GM23248 (cell line): ENCODE data around the gene ABL1.

Source experiments
- EZH2 ChIP-seq: fragments of 200-600 bp; sonication (generic); IDR thresholded peaks from 2 replicates; pipeline ENCODE4 v1.6.1; 2018; ENCODE audit warnings: antibody characterized with exemption, mild to moderate bottlenecking; ENCODE audit not compliant: insufficient read depth, poor library complexity, severe bottlenecking
- EZH2phosphoT487 ChIP-seq: fragments of 200-600 bp; sonication (generic); IDR thresholded peaks from 2 replicates; pipeline ENCODE4 v1.6.1; 2018; ENCODE audit warnings: antibody characterized with exemption, moderate library complexity, mild to moderate bottlenecking, low read depth; ENCODE audit not compliant: insufficient read depth

DNA sequence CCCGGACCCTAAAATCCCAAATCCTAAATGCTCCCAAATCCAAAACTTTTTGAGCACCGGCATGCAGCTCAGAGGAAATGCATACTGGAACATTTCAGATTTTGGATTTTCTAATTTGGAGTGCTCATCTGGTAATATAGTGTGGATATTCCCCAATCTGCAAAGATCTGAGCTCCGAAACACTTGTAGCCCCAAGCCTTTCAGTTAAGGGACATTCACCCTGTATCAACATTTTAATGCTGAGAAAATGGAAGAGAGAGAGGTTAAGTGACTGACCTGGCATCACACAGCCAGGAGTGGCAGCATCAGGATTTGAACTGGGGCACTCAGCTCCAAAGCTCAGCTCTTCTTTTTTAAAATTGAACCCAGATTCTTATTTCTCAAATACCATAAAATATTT, 30.9 kb downstream of the ABL1 start:
- TF ChIP-seq EZH2phosphoT487: no peak
- no peak for TF ChIP-seq EZH2
